Anterior cingulate cortex (tissue), 58 donors: ENCODE results near the gene ASPSCR1.

Experiments used
- DNase-seq, 58 donors: peaks; one replicate each; lab custom pipeline; 2025; lab: John Stamatoyannopoulos, UW

ASPSCR1 gene, protein sequence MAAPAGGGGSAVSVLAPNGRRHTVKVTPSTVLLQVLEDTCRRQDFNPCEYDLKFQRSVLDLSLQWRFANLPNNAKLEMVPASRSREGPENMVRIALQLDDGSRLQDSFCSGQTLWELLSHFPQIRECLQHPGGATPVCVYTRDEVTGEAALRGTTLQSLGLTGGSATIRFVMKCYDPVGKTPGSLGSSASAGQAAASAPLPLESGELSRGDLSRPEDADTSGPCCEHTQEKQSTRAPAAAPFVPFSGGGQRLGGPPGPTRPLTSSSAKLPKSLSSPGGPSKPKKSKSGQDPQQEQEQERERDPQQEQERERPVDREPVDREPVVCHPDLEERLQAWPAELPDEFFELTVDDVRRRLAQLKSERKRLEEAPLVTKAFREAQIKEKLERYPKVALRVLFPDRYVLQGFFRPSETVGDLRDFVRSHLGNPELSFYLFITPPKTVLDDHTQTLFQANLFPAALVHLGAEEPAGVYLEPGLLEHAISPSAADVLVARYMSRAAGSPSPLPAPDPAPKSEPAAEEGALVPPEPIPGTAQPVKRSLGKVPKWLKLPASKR

DNA sequence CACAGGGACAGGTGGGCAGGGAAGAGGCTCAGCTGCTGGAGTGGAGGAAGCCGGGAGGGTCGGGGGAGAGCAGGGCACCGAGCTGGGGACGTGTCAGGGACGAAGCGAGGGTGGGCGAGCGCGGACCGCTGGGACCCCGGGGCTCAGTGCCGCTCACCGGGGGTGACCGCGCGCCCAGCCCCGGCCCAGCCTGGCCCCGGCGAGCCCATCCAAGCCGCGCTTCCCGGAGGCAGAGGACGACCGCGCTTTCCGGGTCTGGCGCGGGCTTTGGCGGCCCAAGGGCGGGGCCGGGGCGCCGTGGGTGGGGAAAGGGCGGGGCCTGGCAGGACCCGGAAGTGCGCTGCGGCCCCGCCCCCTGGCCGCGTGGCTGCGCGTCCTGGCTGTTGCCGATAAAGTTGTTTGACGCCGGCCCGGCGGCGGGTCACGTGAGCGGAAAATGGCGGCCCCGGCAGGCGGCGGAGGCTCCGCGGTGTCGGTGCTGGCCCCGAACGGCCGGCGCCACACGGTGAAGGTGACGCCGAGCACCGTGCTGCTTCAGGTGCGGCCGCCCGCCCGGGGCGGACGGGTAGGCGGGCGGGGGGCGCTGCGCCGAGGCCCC, at the start of gene ASPSCR1:
Gene ASPSCR1, plus strand, starts transcription at position 419 of the 598 bp plus-strand sequence. Its CDS starts 18 bp downstream, at position 437.
- DNase-seq: peak; percentile 31 to 89 (median 82)

DNA sequence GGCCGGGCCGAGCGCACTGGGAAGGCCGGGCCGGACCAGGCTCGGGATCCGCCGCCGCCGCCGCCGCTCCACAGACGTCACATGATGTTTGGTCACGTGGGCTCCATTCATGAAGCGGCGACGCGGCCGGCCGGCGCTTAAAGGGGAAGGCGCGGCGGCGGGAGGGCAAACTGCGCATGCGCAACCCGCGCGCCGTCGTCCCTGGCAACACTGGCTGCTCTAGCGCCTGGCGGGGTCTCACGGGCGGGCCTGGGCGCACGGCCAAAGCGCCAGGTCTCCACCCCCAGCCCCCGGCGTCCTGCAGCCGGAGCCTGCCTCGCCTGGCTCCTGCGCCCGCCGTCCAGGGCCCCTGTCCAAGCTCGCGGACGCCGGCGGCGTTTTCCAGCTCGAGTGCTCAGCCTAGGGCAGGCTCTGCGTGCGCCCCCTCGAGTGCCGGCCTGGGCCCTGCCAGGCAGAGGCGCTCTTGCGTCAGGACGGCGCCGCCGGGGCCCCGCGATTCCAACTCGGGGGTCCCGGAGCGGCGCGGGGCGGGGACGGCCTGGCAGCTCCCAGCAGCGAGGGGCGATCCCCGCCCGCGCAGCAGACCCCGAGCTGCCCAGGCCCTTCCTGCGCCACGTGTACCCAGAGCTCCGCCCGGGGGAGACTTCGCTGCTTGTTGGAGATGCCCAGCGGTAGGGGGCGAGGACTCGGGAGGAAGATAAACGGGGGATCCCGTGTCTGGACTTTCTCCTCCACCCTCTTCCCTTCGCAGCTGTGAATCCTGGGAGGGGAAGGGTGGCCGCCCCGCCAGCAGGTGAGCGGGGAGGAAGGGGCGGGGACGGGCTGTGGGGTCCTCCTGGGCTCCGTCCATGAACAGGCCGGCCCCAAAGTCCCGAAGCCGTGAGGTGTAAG, 49.5 kb upstream of the ASPSCR1 start, which contains the start of gene MAFG:
Gene MAFG, minus strand, starts transcription at position 83 of the 891 bp plus-strand sequence. CDS start 4,550 bp downstream, outside the sequence.
- DNase-seq: peak; percentile 35 to 96 (median 86)

DNA sequence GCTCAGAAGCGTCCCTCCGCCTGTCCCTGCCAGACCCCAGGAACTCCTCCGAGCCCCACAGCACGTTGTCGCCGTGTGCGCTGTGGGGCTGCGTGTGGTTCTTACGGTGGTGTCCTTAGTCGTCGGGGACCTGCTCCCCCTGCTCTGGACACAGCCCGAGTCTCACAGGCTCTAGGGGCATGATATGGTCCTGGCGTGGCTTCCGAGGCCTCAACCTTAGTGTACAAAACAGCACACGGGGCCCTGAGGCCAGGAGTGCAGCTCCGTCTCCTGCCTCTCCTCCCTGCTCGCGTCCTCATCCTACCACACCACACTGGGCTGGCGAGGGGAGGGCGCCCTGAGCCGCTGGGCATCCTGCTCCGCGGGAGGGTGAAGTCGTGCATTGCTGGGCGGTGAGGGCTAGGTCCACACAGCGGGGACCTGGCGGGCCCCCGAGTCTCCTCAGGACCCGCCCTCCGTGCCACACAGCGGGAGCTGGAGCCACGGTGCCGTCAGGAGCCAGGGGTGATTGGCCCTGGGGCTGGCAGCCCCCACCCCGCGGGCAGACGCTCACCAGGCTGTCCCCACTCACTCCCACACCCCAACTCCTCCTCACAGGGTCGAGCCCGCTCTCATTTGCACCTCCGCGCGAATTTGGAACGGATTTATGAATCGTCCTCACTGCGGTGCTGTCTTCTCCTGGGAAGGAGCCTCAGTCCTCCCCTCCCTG, 48.7 kb upstream of the ASPSCR1 start:
- DNase-seq: no peak

DNA sequence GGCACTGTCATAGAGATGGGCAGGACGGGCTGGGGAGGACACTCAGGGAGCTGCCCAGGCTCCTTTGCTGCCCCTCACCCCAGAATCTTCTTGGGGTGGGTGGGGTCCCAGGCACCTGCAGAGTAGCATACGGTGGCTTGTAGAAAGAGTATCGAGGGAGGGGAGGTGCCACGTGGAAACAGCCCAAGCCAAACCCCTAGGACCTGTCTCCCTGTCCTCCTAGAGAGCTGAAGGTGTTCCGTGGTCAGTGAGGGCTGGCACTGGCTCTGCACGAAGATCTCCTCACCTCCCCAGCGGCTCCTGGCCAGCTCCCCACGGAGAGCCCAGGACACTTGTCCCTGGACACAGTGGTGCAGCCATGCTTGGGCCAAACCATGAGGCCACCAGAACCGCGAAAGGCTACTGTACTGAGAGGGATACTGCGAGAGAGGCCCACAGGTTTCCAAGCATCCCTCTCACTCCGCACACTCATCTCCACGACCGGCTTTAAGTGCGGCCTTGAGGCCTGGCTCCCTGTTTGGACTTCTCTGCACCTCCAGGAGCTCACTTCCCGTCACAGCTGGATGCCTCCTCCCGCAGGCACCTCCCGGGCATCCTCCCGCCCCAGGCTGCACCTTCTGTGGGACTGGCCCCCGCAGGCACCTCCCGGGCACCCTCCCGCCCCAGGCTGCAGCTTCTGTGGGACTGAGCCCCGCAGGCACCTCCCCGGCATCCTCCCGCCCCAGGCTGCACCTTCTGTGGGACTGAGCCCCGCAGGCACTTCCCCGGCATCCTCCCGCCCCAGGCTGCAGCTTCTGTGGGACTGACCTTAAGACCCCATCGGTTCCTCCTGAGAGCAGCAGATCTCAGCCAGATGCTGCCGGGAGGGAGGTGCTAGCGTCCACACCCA, 47.9 kb upstream of the ASPSCR1 start:
- DNase-seq: no peak

DNA sequence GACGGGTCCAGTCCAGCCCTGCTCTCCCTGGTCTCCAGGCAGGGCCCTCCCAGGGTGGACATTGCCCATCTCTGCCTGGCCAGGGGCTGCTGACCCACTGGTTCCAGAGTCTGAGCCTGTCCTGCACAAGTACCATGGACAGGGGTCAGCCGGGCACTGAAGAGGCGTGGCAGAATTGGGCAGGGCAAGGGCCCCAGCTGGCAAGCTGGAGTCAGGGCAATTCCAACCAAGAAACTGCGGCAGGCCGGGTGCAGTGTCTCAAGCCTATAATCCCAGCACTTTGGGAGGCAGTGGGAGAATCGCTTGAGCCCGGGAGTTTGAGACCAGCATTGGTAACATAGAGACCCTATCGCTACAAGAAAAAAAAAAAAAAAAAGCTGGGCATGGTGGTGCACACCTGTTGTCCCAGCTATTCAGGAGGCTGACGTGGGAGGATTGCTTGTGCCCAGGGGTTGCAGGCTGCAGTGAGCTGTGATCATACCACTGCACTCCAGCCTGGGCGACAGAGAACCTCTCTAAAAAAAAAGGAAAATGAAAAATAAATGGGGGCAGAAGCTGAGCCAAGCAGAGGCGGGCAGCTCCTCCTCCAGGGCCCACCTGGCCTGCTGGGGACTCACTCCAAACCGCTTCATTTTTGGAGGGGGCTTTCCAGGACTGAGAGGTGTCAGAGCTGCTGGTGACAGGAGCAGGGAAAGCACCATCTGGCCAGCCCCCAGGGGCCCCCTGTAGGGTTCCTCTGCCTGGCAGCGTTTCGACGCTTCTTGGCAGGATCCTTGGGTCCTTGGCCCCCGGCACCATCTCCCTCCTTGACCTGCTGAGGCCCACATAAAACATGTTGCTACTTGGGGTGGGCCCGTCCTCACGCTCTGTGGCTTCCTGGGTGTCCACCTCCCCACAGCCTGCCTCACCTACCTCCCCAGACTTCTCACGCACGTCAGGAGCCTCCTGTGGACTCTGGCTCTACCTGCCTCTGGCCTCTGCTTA, 47.0 kb upstream of the ASPSCR1 start:
- DNase-seq: no peak

DNA sequence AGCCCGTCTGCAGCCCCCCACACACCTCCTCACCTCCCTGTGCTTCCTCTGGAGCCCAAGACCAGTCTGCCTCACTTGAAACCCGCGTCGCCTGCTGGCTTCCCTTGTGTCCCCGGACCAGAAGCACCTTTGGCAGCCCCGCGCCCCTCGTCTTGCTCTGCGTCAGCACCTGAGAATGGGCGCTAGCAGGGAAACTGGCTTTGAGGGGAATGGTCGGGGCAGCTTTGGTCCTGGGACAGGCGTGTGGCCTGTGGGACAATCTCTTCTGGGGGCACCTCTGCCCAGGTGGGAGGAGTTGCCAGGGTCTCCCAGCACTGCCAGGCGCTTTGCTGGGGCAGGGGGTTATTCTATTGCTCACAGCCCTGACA, 46.3 kb upstream of the ASPSCR1 start:
- no peak for DNase-seq

DNA sequence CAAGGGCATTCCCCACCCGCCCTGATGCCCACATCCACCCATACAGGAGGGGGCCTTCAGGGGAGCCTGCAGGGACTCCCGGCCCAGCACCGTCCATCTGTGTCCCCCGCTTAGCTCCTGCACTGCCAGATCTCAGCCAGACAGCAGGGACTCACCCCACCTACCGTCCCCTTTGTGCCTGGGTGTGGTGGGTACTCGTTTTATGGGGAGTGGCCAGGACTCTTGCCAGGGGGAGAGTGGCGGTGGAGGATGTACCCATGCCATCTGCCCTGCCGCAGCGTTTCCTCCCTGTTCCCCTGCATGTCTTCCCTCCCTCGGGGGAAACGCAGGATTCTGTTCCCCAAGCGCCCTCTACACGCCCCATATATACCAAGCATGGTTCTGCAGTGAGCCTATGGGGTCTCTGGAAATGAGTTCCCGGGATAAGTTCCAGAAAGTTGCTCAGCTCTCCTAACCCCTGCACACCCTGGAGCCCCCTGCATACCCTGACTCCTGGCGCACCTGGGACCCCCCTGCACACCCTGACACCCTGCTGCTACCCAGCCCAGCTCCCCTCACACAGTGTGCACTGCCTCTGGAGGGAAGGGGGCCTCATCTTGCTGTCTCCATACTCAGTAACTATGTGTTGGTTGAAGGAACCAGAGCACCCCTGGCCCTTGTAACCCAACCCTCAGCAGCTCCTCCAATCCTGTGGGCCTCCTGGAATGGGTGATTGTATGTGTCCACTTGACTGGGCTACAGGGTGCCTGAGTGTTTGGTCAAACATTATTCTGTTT, 45.7 kb upstream of the ASPSCR1 start:
- DNase-seq: no peak

DNA sequence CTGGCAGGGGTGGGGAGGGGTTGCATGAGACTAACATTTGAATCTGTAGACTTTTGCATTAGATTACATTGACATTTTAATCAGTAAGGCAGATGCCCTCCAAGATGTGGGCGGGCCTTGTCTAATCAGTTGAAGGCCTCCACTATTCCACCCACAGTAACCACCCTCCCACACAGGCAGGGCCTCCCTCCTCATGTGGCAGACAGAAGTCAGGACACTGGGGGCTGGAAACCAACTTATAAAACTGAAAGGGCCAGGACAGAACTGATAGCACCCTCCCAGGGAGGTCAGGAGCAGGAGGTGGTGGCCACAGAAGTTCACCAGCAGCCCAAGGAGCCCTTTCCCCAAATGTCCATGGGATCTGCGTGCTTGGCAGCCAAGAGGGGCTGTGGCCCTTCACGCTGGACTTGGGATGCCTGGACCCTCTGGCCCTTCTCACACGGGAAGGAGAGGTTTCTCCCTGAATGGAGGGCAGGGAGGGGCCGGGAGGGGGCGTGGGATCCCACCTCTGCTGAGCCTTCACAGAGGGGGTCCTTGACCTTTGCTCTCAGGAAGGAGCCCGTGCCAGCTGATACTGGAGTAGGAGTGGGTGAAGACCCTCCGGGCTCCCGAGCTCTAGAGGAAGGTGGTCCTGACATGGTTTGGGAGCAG, 45.0 kb upstream of the ASPSCR1 start:
- no peak for DNase-seq

DNA sequence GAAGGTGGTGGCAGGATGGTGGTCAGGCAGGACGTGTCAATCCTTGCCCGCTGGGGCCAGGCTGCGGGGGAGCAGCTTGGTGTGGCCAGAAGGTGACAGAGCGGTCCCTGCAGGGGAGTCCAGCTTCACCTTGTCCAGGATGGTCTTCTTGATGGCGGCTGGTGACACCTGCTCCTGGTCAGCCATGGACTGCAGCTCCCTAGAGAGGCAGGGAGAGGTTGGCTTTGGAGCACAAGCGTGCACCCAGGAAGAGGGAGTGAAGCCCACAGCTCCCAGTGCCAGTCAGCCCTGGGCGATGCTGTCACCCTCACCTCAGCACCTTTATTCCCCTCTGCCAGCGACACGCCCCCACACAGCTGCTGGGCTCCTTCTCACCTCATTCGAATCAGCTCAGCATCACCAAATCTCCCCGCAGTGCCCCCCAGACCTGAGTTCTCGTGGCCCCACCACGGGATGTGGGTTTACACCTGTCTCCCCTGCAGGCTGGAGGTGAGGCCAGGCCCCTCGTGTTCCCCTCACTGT, 44.2 kb upstream of the ASPSCR1 start:
- no peak for DNase-seq

DNA sequence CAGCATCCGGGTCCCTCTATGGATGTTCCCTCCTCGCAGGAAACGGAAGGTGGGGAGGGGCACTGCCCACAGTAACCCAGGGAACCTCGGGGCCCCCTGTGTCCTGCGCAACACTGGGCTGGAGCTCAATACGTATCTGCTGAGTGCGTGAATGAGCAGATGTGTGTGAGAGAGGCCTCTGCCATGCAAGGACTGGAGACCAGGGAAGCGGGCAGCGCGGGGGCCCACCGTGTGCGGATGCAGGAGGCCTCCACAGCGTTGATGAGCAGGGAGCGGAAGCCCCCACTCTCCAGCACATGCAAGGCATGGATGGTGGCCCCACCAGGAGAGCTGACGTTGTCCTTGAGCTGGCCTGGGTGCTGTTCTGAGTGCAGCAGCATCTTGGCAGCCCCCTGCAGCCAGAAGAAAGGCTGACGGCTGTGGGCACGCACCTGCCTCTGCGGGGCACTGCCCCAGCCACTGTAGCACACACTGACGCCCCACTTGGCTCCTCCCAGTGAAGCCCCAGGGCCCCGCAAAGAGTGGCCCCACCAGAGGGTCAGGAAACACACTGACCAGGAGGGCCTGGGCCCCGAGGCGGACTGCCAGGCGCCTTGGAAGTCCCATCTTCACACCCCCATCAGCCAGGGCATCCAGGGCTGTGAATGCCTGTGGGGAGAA, 43.2 kb upstream of the ASPSCR1 start:
- DNase-seq: no peak

DNA sequence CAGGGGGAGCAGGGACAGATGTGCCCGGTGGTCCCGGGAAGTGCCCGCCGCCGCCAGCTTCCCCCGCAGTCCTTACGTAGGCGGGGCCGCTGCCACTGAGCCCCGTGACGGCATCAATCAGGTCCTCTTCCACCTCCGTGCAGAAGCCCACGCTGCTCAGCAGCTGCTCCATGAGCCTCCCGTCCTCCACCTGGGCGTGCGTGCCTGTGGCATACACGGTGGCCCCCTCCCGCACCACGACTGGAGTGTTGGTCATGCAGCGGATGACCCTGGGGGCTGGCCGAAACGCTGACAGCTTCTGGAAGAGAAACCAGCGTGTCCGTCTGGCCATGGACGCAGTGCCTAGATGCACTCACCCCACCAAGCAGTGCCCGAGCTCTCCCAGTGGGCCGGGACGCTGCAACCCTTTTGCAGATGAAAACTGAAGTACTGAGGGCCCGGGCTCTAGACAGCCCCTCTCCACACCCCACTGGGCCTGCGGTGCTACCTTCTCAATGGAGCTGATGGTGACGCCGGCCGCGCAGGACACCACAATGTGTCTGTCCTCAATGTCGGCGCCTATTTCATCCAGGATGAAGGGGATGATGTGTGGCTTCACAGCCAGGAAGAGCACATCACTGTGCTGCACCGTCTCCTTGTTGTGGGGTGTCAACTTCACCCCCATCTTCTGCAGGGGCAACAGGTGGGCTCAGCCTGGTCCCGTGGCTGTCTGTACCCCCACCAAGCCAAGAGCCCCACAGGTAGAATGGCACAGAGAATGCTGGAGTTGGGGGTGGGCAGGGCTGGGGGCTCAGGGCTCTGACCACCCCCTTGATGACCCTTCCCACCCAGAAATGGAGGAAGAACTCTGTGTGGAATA, 42.4 kb upstream of the ASPSCR1 start:
- no peak for DNase-seq

DNA sequence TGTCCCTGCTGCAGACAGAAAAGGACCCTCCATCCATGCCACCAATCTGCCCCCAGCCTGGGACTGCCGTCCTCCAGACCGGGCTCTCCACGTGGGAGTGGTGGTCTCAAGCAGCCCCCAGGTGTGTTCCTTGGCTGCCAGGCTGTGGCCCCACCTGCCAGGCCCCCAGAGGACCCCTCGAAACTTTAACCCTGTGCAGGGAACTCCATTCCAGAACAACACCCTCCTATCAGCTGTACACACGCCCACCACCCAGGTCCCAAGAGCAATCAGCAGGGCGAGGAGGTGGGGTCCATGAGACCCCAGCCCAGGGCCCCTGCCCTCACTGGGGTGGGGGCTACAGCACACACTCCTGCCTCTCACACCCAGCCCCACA, 41.7 kb upstream of the ASPSCR1 start:
- DNase-seq: no peak

DNA sequence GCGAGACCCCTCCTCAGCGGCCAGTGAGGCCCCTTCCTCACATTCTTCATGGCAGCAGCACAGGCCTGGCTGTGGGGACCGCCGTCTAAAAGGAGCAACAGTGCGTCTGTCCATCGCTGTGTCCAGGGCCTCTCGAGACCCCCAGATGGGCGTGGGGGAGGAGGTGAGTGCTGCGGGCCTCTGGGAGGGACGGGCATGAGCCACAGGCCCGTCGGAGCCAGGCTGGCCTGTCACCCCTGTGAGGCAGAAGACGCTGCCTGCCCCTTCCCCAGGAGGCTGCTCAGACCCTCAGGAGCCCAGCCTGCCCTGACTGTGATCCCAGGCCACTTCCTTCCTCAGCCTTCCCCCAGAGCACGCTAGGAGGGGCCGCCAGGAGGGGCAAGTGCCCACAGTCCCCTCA, 38.2 kb upstream of the ASPSCR1 start:
- DNase-seq: no peak

DNA sequence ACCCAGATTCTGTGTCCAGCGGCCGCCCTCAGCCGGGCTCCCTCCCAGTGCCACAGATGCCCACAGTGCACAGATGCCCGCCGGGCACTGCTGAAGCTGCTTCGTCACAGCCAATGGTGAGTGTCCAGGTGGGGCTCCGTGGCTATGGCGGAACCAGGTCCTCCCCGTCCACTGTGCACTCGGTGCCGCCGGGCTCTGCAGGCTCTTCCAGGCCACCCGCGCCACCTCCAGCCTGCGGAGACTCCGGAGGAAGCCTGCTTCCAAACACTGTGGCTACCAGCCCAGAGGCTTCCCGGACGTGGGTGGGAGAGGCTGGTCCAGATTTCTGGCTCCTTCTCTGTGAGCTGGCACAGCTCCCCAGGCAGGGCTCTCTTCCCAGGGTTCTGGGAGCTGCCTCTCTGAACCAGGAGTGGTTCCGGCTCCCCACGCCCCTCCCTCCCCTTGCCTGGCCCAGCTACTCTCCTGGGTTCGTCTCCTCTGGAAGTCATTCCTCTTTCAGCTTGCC, 37.5 kb upstream of the ASPSCR1 start:
- DNase-seq: peak in 56 of 58 donors; percentile 26 to 92 (median 68)
